B cell (primary cell): ENCODE data around the gene NAPG.

Source experiments
- EZH2 ChIP-seq: IDR thresholded peaks from 2 replicates; pipeline ENCODE4 v1.6.1; 2012; ENCODE audit warnings: borderline replicate concordance, low read depth, mild to moderate bottlenecking, moderate library complexity, low read length; ENCODE audit not compliant: insufficient read depth, poor library complexity, severe bottlenecking
- TF ChIP-seq, protein P1 (sequence below): fragments of 200-600 bp; IDR thresholded peaks from one replicate; pipeline ENCODE4 v1.8.0; 2022; ENCODE audit warnings: antibody characterized with exemption, mild to moderate bottlenecking

DNA sequence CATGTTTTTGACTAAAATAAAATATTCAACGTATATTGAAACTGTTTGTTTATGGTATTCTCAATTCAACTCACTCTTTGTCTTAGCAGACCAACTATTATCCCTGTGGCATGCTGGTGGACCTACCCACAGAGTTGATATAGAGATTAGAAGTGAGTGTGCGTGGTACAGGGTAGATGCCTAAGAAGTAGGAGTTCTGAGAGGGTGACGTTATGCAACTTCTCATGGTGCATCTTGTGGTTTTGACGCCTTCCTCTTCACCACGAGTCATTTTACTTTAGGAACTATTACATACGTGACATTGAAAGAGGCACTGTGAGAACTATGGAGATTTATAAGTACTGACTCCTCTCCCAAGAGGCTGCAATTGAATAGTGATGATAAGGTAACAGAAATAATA is 26.6 kb upstream of the NAPG start:
- TF ChIP-seq EZH2, result no peak
- TF ChIP-seq, protein P1, sequence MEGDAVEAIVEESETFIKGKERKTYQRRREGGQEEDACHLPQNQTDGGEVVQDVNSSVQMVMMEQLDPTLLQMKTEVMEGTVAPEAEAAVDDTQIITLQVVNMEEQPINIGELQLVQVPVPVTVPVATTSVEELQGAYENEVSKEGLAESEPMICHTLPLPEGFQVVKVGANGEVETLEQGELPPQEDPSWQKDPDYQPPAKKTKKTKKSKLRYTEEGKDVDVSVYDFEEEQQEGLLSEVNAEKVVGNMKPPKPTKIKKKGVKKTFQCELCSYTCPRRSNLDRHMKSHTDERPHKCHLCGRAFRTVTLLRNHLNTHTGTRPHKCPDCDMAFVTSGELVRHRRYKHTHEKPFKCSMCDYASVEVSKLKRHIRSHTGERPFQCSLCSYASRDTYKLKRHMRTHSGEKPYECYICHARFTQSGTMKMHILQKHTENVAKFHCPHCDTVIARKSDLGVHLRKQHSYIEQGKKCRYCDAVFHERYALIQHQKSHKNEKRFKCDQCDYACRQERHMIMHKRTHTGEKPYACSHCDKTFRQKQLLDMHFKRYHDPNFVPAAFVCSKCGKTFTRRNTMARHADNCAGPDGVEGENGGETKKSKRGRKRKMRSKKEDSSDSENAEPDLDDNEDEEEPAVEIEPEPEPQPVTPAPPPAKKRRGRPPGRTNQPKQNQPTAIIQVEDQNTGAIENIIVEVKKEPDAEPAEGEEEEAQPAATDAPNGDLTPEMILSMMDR, result no peak
